Upper lobe of left lung (tissue), 4 donors: ENCODE measurements around the gene SH3BP4.

Experiments used
- POLR2A ChIP-seq, 4 donors: fragments of 450-650 bp; IDR thresholded peaks; one replicate each; pipeline ENCODE4 v1.5.1; 2016 to 2017; ENCODE audit warnings: antibody characterized with exemption in 4 of 4, mild to moderate bottlenecking in 2 of 4
- TF ChIP-seq, protein P1 (sequence below), 6 experiments: fragments of 450-650 bp in 4 of 6; fragments of 200-600 bp in 2 of 6; sonication (generic) in 2 of 6; IDR thresholded peaks; one replicate each; pipeline ENCODE4 v1.5.1; 2016 to 2019; ENCODE audit warnings: antibody characterized with exemption in 6 of 6

DNA sequence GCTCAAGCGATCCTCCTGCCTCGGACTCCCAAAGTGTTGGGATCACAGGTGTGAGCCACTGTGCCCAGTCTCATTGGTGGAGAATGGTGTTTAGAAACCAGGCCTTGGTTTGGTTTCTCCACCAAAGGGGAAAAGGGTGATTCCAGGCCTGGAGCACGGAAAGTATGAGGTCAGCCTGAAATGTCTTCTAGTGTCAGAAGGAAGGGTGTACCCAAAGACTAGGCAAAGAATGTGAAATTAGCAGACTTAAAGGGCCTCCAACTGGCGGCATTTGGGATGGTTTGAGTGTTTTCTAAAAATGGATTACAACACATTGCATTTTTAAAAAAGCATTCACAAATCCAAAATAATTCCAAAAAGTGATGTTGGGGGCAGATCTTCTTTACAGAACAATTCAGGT lies 139.6 kb downstream of the SH3BP4 start:
- TF ChIP-seq, protein P1, sequence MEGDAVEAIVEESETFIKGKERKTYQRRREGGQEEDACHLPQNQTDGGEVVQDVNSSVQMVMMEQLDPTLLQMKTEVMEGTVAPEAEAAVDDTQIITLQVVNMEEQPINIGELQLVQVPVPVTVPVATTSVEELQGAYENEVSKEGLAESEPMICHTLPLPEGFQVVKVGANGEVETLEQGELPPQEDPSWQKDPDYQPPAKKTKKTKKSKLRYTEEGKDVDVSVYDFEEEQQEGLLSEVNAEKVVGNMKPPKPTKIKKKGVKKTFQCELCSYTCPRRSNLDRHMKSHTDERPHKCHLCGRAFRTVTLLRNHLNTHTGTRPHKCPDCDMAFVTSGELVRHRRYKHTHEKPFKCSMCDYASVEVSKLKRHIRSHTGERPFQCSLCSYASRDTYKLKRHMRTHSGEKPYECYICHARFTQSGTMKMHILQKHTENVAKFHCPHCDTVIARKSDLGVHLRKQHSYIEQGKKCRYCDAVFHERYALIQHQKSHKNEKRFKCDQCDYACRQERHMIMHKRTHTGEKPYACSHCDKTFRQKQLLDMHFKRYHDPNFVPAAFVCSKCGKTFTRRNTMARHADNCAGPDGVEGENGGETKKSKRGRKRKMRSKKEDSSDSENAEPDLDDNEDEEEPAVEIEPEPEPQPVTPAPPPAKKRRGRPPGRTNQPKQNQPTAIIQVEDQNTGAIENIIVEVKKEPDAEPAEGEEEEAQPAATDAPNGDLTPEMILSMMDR (IDR thresholded peaks at IDR 0.05), result no peak
- TF ChIP-seq POLR2A (IDR thresholded peaks at IDR 0.05), result no peak
